ENCODE results near the gene KCNK17. TPM values are rescaled to one million over a fixed set of nuclear protein-coding genes. Genes with fewer than 3 reads are reported as not detected.

The KCNK17 gene
- total RNA-seq, 1 experiment from 2014 or later = not detected

DNA sequence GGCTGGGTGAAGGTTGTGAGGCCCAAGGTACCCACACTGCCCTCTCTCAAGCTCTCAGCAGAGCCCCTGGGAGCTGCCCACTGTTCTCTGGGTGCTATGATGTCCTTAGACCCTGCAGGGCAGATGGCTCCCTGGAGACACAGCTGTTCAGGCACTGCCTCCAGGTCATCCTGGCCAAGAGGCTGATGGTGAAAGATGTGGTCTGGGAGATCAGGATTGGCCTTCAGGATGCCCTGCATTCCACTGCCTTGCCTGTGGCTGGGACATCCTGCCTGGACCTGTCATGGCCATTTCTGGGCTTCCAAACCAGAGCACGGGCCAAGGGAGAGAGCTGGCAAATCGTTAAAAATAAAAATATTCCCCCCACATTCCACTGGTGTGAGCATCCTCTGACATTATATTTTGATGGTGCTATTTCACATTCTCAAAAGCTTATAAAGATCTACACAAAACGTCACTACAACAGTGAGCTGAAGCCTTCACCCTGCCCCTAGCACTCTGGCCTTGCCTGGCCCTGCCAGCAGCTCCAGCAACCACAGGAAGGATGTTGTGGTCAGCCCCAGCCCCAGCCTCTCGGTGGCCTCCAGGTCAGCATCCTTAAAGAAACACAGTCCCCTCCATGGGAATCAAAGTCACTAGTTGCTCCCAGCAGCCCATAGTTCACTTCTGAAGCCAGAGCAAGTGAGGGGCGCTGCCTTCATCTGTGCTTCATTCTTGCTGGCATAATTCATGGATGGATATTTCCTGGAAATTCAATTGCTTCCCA lies 21.7 kb upstream of the KCNK17 start:
- Histone ChIP-seq H3K9ac (ENCODE audit: low read length) (no peak overlapping the region), H3K4me1 (ENCODE audit: insufficient read depth, low read length) (no peaks in the 10 kb centered on the region), H3K9me3 (ENCODE audit: low read length) (no peaks in the 10 kb centered on the region), H4K20me1 (ENCODE audit: low read length) (no peaks in the 10 kb centered on the region), H3K27ac (ENCODE audit: low read length) (no peak overlapping the region), H3K4me3 (ENCODE audit: low read length) (no peak overlapping the region), H3K27me3 (ENCODE audit: low read length) (peaks cover 49% of the 10 kb centered on the region), H3K9me2 (replicated peaks; ENCODE audit: low read length) (no peaks in the 10 kb centered on the region), H3K79me2 (ENCODE audit: low read length) (no peaks in the 10 kb centered on the region), H3K36me3 (ENCODE audit: low read depth, low read length) (no peaks in the 10 kb centered on the region), H3F3A (ENCODE audit: low read length, unreplicated experiment) (no peaks in the 10 kb centered on the region), H2AFZ (ENCODE audit: low read length) (no peak overlapping the region), H3K4me2 (ENCODE audit: low read length) (no peak overlapping the region)
- BruUV-seq (replicated peaks) = no TSS peak
- POLR2A ChIA-PET (ENCODE audit: unreplicated experiment) = no interaction called here
- CTCF ChIA-PET = no interaction called here
- ATAC-seq = no peak
- intact Hi-C loops (cut with micrococcal nuclease) = no loop called here
- TF ChIP-seq EZH2 (IDR thresholded peaks at IDR 0.05; ENCODE audit: low read length, unreplicated experiment) (no peak), EZH2phosphoT487 (IDR thresholded peaks at IDR 0.05; ENCODE audit: borderline replicate concordance, low read length) (no peak)
- TF ChIP-seq, protein P1, sequence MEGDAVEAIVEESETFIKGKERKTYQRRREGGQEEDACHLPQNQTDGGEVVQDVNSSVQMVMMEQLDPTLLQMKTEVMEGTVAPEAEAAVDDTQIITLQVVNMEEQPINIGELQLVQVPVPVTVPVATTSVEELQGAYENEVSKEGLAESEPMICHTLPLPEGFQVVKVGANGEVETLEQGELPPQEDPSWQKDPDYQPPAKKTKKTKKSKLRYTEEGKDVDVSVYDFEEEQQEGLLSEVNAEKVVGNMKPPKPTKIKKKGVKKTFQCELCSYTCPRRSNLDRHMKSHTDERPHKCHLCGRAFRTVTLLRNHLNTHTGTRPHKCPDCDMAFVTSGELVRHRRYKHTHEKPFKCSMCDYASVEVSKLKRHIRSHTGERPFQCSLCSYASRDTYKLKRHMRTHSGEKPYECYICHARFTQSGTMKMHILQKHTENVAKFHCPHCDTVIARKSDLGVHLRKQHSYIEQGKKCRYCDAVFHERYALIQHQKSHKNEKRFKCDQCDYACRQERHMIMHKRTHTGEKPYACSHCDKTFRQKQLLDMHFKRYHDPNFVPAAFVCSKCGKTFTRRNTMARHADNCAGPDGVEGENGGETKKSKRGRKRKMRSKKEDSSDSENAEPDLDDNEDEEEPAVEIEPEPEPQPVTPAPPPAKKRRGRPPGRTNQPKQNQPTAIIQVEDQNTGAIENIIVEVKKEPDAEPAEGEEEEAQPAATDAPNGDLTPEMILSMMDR (conservative IDR thresholded peaks at IDR 0.05; ENCODE audit: low read depth, low read length) = no peak
- no peak for DNase-seq

DNA sequence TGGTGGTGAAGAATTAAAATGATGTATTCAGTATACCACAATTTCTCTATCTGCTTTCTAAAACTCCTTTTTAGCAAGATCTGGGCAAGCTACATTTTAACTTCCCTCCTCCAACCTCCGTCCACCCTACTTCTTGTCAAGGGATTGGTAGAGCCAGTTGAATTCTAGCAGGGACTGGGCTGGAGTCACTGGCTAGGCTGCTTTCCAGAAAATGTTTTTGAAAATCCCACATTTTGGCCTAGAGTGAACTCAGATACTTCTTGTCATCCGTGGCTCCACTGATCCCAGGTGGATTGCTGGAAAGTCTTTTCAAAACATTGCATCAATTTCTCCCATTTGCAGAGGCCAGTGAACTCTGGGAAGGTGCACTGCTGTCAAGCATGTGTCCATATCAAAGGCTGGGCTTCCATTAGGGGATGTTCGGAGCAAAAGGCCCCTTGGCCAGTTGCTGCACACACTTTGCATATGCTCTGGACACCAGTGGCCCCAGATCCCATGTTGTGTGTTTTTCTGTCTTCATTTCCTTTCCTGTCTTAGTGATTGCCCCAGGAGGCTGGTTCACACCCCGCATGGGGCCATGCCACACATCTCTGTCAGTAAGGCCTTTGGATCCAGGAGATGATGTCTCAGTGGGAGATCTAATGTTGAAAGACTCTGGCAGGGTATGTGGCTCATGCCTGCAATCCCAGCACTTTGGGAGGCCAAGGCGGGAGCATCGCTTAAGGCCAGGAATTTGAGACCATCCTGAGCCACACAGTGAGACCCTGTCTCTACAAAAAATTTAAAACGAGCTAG lies 19.6 kb upstream of the KCNK17 start:
- H4K20me1 ChIP-seq (ENCODE audit: low read length) = no peaks in the 10 kb centered on the region
- H3K4me1 ChIP-seq (ENCODE audit: insufficient read depth, low read length) = no peaks in the 10 kb centered on the region
- no TSS peak for BruUV-seq (replicated peaks)
- no peak overlapping the region for H2AFZ ChIP-seq (ENCODE audit: low read length)
- TF ChIP-seq EZH2phosphoT487 (IDR thresholded peaks at IDR 0.05; ENCODE audit: borderline replicate concordance, low read length) = no peak
- TF ChIP-seq, protein P1 (conservative IDR thresholded peaks at IDR 0.05; ENCODE audit: low read depth, low read length) = no peak
- TF ChIP-seq EZH2 (IDR thresholded peaks at IDR 0.05; ENCODE audit: low read length, unreplicated experiment) = no peak
- H3K9me2 ChIP-seq (replicated peaks; ENCODE audit: low read length) = no peaks in the 10 kb centered on the region
- ATAC-seq = no peak
- CTCF ChIA-PET = no interaction called here
- H3K36me3 ChIP-seq (ENCODE audit: low read depth, low read length) = no peaks in the 10 kb centered on the region
- peaks cover 32% of the 10 kb centered on the region for H3K27me3 ChIP-seq (ENCODE audit: low read length)
- no peak overlapping the region for H3K27ac ChIP-seq (ENCODE audit: low read length)
- intact Hi-C loops (cut with micrococcal nuclease) = no loop called here
- no peaks in the 10 kb centered on the region for H3K9me3 ChIP-seq (ENCODE audit: low read length)
- no peak overlapping the region for H3K4me3 ChIP-seq (ENCODE audit: low read length)
- POLR2A ChIA-PET (ENCODE audit: unreplicated experiment) = no interaction called here
- H3K9ac ChIP-seq (ENCODE audit: low read length) = no peak overlapping the region
- no peaks in the 10 kb centered on the region for H3F3A ChIP-seq (ENCODE audit: low read length, unreplicated experiment)
- DNase-seq = no peak
- no peaks in the 10 kb centered on the region for H3K79me2 ChIP-seq (ENCODE audit: low read length)
- no peak overlapping the region for H3K4me2 ChIP-seq (ENCODE audit: low read length)

DNA sequence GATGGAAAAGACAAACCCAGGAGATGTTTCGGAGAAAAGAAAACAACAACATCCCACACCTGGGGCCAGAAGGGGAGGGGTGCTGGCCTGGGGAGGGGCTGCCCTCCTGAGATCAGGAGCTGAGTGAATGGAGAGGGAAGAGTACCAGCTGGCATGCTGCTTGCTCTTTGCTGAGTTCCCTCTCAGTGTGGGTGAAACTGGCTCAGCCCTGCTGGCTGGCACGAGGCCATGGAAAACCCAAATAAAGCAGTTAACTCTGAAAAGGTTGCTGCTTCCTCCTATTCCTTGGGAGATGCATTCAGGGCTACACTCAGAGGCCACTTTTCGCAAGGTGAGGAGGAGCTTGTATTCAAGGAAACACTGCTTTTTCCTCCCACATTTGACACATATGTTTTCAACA lies 16.3 kb upstream of the KCNK17 start:
- Histone ChIP-seq H3K4me2 (ENCODE audit: low read length) (no peak overlapping the region), H4K20me1 (ENCODE audit: low read length) (no peaks in the 10 kb centered on the region), H3K9ac (ENCODE audit: low read length) (no peak overlapping the region), H3F3A (ENCODE audit: low read length, unreplicated experiment) (no peaks in the 10 kb centered on the region), H3K27ac (ENCODE audit: low read length) (no peak overlapping the region), H3K9me2 (replicated peaks; ENCODE audit: low read length) (no peaks in the 10 kb centered on the region), H3K9me3 (ENCODE audit: low read length) (no peaks in the 10 kb centered on the region), H3K79me2 (ENCODE audit: low read length) (no peaks in the 10 kb centered on the region), H3K27me3 (ENCODE audit: low read length) (peaks cover 35% of the 10 kb centered on the region), H3K36me3 (ENCODE audit: low read depth, low read length) (no peaks in the 10 kb centered on the region), H3K4me3 (ENCODE audit: low read length) (no peak overlapping the region), H3K4me1 (ENCODE audit: insufficient read depth, low read length) (no peaks in the 10 kb centered on the region), H2AFZ (ENCODE audit: low read length) (no peak overlapping the region)
- ATAC-seq = no peak
- ChIA-PET CTCF (no interaction called here), POLR2A (ENCODE audit: unreplicated experiment) (no interaction called here)
- intact Hi-C loops (cut with micrococcal nuclease) = no loop called here
- no peak for TF ChIP-seq EZH2phosphoT487 (IDR thresholded peaks at IDR 0.05; ENCODE audit: borderline replicate concordance, low read length)
- TF ChIP-seq, protein P1 (conservative IDR thresholded peaks at IDR 0.05; ENCODE audit: low read depth, low read length) = no peak
- BruUV-seq (replicated peaks) = no TSS peak
- no peak for DNase-seq

Measured in PC-3 (cell line).